NCI-H1417 (cell line): ENCODE data around the gene SMARCC1.
A peak's percentile ranks its signal among the peaks of the same experiment; 100 is the strongest.
"Not testable (repeated sequence)": the region's sequence is repeated elsewhere in the genome, so short reads cannot be mapped to it uniquely, and the experiment has no call there.

Experiments
- DNase-seq, 3 experiments: peaks; one replicate each; lab custom pipeline; 2025; lab: John Stamatoyannopoulos, UW

The SMARCC1 gene

GRCh38 chr3:47772047-47772446 is 9.6 kb downstream of the SMARCC1 start:
- DNase-seq, result no peak

GRCh38 chr3:47766186-47766585 is 15.5 kb downstream of the SMARCC1 start:
- DNase-seq, result no peak

GRCh38 chr3:47762233-47762632 is 19.5 kb downstream of the SMARCC1 start:
- DNase-seq, result no peak

GRCh38 chr3:47761046-47761445 is 20.6 kb downstream of the SMARCC1 start:
- no peak for DNase-seq

- DNase-seq, result not testable (repeated sequence)
These were observed 21.5 kb downstream of the SMARCC1 start for GRCh38 chr3:47760207-47760606.

GRCh38 chr3:47758261-47759025 is 23.2 kb downstream of the SMARCC1 start:
- no peak for DNase-seq

- no peak for DNase-seq
These were observed 29.0 kb downstream of the SMARCC1 start for GRCh38 chr3:47752716-47753115.

GRCh38 chr3:47750811-47751354 is 30.8 kb downstream of the SMARCC1 start:
- not testable (repeated sequence) for DNase-seq

- no peak for DNase-seq
These were observed 34.1 kb downstream of the SMARCC1 start for GRCh38 chr3:47747558-47747957.

- DNase-seq, result no peak
These were observed 35.4 kb downstream of the SMARCC1 start for GRCh38 chr3:47746264-47746663.

GRCh38 chr3:47743855-47744254 is 37.8 kb downstream of the SMARCC1 start:
- DNase-seq, result no peak

- DNase-seq, result not testable (repeated sequence)
These were observed 38.3 kb downstream of the SMARCC1 start for GRCh38 chr3:47743352-47743751.

GRCh38 chr3:47741925-47742324 is 39.8 kb downstream of the SMARCC1 start:
- no peak for DNase-seq

GRCh38 chr3:47732143-47732542 is 49.5 kb downstream of the SMARCC1 start:
- no peak for DNase-seq

GRCh38 chr3:47731061-47731460 is 50.6 kb downstream of the SMARCC1 start:
- DNase-seq, result no peak

- no peak for DNase-seq
These were observed 58.8 kb downstream of the SMARCC1 start for GRCh38 chr3:47722859-47723258.

GRCh38 chr3:47717448-47717847 is 64.2 kb downstream of the SMARCC1 start:
- DNase-seq, result not testable (repeated sequence)

- no peak for DNase-seq
These were observed 65.0 kb downstream of the SMARCC1 start for GRCh38 chr3:47716656-47717055.

GRCh38 chr3:47715928-47716327 is 65.8 kb downstream of the SMARCC1 start:
- no peak for DNase-seq

GRCh38 chr3:47714606-47715005 is 67.1 kb downstream of the SMARCC1 start:
- DNase-seq, result no peak

GRCh38 chr3:47713655-47714054 is 68.0 kb downstream of the SMARCC1 start:
- no peak for DNase-seq

GRCh38 chr3:47712398-47712797 is 69.3 kb downstream of the SMARCC1 start:
- no peak for DNase-seq

GRCh38 chr3:47711596-47711995 is 70.1 kb downstream of the SMARCC1 start:
- DNase-seq, result peak in 1 of 3 experiments; percentile 1

GRCh38 chr3:47705391-47705790 is 76.3 kb downstream of the SMARCC1 start:
- no peak for DNase-seq
